Measurements from ENCODE around the gene NUCB2. TPM values are rescaled to one million over a fixed set of nuclear protein-coding genes. Genes with fewer than 3 reads are reported as not detected.
A peak's percentile ranks its signal among the peaks of the same experiment; 100 is the strongest.

NUCB2 gene
- total and polyA plus RNA-seq, 2 of the 13 experiments (the other 11 are each of a cell fraction or from before 2014, with no cell fraction given) = 54.2 to 82.4 TPM

- TF ChIP-seq DNMT3B (CRISPR knock-in tag; conservative IDR thresholded peaks at IDR 0.05) = no peak
- no peak for TF ChIP-seq SNRNP70 (IDR thresholded peaks at IDR 0.05; ENCODE audit: low read depth, low read length)
- peak; percentile 86 for TF ChIP-seq ZMYM4 (CRISPR knock-in tag; IDR thresholded peaks at IDR 0.05)
- TF ChIP-seq NR2F6 (IDR thresholded peaks at IDR 0.05) = no peak
- peak; percentile 58; the same call in 1 of the 2 replicates for TF ChIP-seq NR2F6 (CRISPR knock-in tag; IDR thresholded peaks at IDR 0.05)
- TF ChIP-seq ZBTB20 (CRISPR knock-in tag; IDR thresholded peaks at IDR 0.05; ENCODE audit: borderline replicate concordance, low read depth) = peak; percentile 54
- TF ChIP-seq ZNF569 (CRISPR knock-in tag; IDR thresholded peaks at IDR 0.05; ENCODE audit: borderline replicate concordance) = peak; percentile 58; the same call in 1 of the 2 replicates
- TF ChIP-seq ZNF354B (CRISPR knock-in tag; IDR thresholded peaks at IDR 0.05) = no peak
- TF ChIP-seq HNRNPK (IDR thresholded peaks at IDR 0.05; ENCODE audit: low read depth, low read length, poor library complexity, severe bottlenecking) = no peak
- no peak for TF ChIP-seq ZNF205 (CRISPR knock-in tag; IDR thresholded peaks at IDR 0.05)
- TF ChIP-seq ETV5 (CRISPR knock-in tag; IDR thresholded peaks at IDR 0.05; ENCODE audit: borderline replicate concordance) = peak; percentile 39; the same call in 1 of the 2 replicates
- TF ChIP-seq ZNF574 (CRISPR knock-in tag; IDR thresholded peaks at IDR 0.05) = peak; percentile 78
- 0 out of 2 replicates have a peak, but pooled peaks have one; percentile 5 for TF ChIP-seq ZNF510 (CRISPR knock-in tag; IDR thresholded peaks at IDR 0.05; ENCODE audit: low read depth)
- TF ChIP-seq IKZF4 (CRISPR knock-in tag; IDR thresholded peaks at IDR 0.05; ENCODE audit: borderline replicate concordance, low read depth, not compliant biosample characterization) = peak; percentile 56
- no peak for TF ChIP-seq NCOA5 (CRISPR knock-in tag; IDR thresholded peaks at IDR 0.05)
- TF ChIP-seq AKNA (CRISPR knock-in tag; IDR thresholded peaks at IDR 0.05; ENCODE audit: borderline replicate concordance) = no peak
- no peak for TF ChIP-seq EZH2 (conservative IDR thresholded peaks at IDR 0.05; ENCODE audit: low read depth, low read length)
- TF ChIP-seq NR0B2 (CRISPR knock-in tag; IDR thresholded peaks at IDR 0.05) = peak; percentile 97
- TF ChIP-seq ZNF225 (CRISPR knock-in tag; IDR thresholded peaks at IDR 0.05) = peak; percentile 75
- TF ChIP-seq SIX4 (CRISPR knock-in tag; IDR thresholded peaks at IDR 0.05) = no peak; the same call in 1 of the 2 replicates
These were observed 76.6 kb downstream of the NUCB2 start (continued) for GRCh38 chr11:17352950-17353820.
